ENCODE measurements around the gene DIPK2B.

The DIPK2B gene

DNA sequence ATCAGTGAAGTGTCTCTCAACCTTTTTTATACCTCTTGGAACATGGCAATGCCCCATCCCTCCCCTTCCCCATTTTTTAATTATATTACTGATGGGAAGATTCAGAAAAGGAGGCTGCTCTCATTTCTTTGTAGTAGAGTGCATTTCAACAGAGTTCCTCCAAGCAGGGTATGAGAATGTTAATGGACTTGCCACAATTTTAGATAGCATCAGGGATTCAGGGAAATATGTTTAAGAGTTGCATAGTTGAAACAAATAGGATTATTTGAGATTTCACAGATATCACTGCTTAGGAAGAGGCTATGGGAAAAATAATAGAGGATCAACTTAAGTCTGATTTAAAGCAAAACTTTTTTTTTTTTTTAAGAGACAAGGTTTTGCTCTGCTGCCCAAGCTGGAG lies 46.2 kb downstream of the DIPK2B start:
- DNase-seq: no peak

DNA sequence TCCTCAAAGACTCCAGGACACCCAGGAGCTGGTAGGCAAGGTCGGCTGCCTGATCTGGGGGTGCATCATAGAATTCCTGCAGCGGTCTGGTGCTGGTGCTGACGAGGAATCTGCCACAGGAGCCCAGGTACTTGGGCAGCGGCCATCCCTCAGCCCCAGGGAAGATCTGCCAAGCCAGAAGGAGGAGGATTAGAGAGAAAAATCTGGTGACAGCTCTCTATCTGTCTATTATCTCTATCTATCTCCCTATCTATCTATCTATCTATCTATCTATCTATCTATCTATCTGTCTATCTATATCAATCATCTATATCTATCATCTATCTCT lies 46.7 kb downstream of the DIPK2B start:
- no peak for DNase-seq
